GDM1 (cell line): ENCODE measurements around the gene SPATA6L.
A peak's percentile ranks its signal among the peaks of the same experiment; 100 is the strongest.
"Not testable (repeated sequence)": the region's sequence is repeated elsewhere in the genome, so short reads cannot be mapped to it uniquely, and the experiment has no call there.

Experiments used
- DNase-seq: peaks from one replicate; lab custom pipeline; 2025; lab: John Stamatoyannopoulos, UW

Gene SPATA6L

GRCh38 chr9:4622016-4622415 is 44.3 kb downstream of the SPATA6L start:
- DNase-seq = no peak

GRCh38 chr9:4620881-4621555 is 45.3 kb downstream of the SPATA6L start:
- DNase-seq = no peak

- peak; percentile 52 for DNase-seq
Observed at GRCh38 chr9:4620057-4620765, 46.1 kb downstream of the SPATA6L start.

GRCh38 chr9:4618700-4619099 is 47.6 kb downstream of the SPATA6L start:
- DNase-seq = no peak

GRCh38 chr9:4617752-4618151 is 48.5 kb downstream of the SPATA6L start:
- DNase-seq = no peak

GRCh38 chr9:4615778-4616177 is 50.5 kb downstream of the SPATA6L start:
- DNase-seq = no peak

GRCh38 chr9:4615251-4615650 is 51.0 kb downstream of the SPATA6L start:
- no peak for DNase-seq

GRCh38 chr9:4614627-4615026 is 51.7 kb downstream of the SPATA6L start:
- DNase-seq = no peak

GRCh38 chr9:4606033-4606432 is 60.2 kb downstream of the SPATA6L start:
- DNase-seq = not testable (repeated sequence)

- DNase-seq = no peak
Observed at GRCh38 chr9:4604678-4605095, 61.6 kb downstream of the SPATA6L start.

GRCh38 chr9:4603830-4604229 is 62.5 kb downstream of the SPATA6L start:
- DNase-seq = no peak

GRCh38 chr9:4600368-4600767 is 65.9 kb downstream of the SPATA6L start:
- no peak for DNase-seq

- no peak for DNase-seq
Observed at GRCh38 chr9:4596165-4596922, 69.9 kb downstream of the SPATA6L start.

- DNase-seq = no peak
Observed at GRCh38 chr9:4594994-4595393, 71.3 kb downstream of the SPATA6L start.

GRCh38 chr9:4594545-4594944 is 71.7 kb downstream of the SPATA6L start:
- no peak for DNase-seq

- DNase-seq = no peak
Observed at GRCh38 chr9:4592886-4593285, 73.4 kb downstream of the SPATA6L start.

GRCh38 chr9:4592295-4592694 is 74.0 kb downstream of the SPATA6L start:
- DNase-seq = no peak

- DNase-seq = no peak
Observed at GRCh38 chr9:4591123-4591500, 75.2 kb downstream of the SPATA6L start.

- DNase-seq = no peak
Observed at GRCh38 chr9:4590430-4591122, 75.7 kb downstream of the SPATA6L start.

- DNase-seq = no peak
Observed at GRCh38 chr9:4588721-4589120, 77.6 kb downstream of the SPATA6L start.

GRCh38 chr9:4585135-4585534 is 81.1 kb downstream of the SPATA6L start:
- DNase-seq = no peak

GRCh38 chr9:4584636-4585035 is 81.6 kb downstream of the SPATA6L start:
- no peak for DNase-seq
